Karpas-422 (cell line): ENCODE measurements around the gene COA1. TPM values are rescaled to one million over a fixed set of nuclear protein-coding genes. Genes with fewer than 3 reads are reported as not detected.

Experiments
- DNase-seq: peaks from one replicate; pipeline ENCODE4 v3.0.0-alpha.2; 2015
- H2AFZ ChIP-seq: fragments of 200-600 bp; sonication (generic); 2 replicates; pipeline ENCODE4 v1.6.1; 2014; ENCODE audit warnings: antibody characterized with exemption, low read length, mixed read lengths
- H3K27ac ChIP-seq: fragments of 200-600 bp; sonication (generic); 2 replicates; pipeline ENCODE4 v1.5.1; 2014; ENCODE audit warnings: mild to moderate bottlenecking, low read length, moderate library complexity
- H3K27me3 ChIP-seq: fragments of 200-600 bp; sonication (generic); 2 replicates; pipeline ENCODE4 v1.6.1; 2014; ENCODE audit warnings: low read length, mixed read lengths
- H3K36me3 ChIP-seq: fragments of 200-600 bp; sonication (generic); 2 replicates; pipeline ENCODE4 v1.6.1; 2014; ENCODE audit warnings: low read length, mixed read lengths; ENCODE audit not compliant: insufficient read depth
- H3K4me1 ChIP-seq: fragments of 200-600 bp; sonication (generic); 2 replicates; pipeline ENCODE4 v1.6.1; 2014; ENCODE audit warnings: mild to moderate bottlenecking, low read length, mixed read lengths
- H3K4me2 ChIP-seq: fragments of 200-600 bp; sonication (generic); 2 replicates; pipeline ENCODE4 v1.6.1; 2014; ENCODE audit warnings: low read length, low read depth, mild to moderate bottlenecking; ENCODE audit not compliant: poor library complexity, severe bottlenecking
- H3K4me3 ChIP-seq: fragments of 200-600 bp; sonication (generic); 2 replicates; pipeline ENCODE4 v1.5.1; 2014; ENCODE audit warnings: mild to moderate bottlenecking, antibody characterized with exemption, low read length, mixed read lengths
- H3K79me2 ChIP-seq: fragments of 200-600 bp; sonication (generic); 2 replicates; pipeline ENCODE4 v1.6.1; 2014; ENCODE audit warnings: mild to moderate bottlenecking, low read length, mixed read lengths
- H3K9ac ChIP-seq: fragments of 200-600 bp; sonication (generic); 2 replicates; pipeline ENCODE4 v1.6.0; 2014; ENCODE audit warnings: low read length
- H3K9me2 ChIP-seq: fragments of 200-600 bp; sonication (generic), shearing (Covaris generic); replicated peaks from 2 replicates; pipeline ENCODE4 v1.6.0; 2014; ENCODE audit warnings: mild to moderate bottlenecking, low read length, moderate library complexity; ENCODE audit not compliant: insufficient read depth
- H3K9me3 ChIP-seq: fragments of 300-700, 200-600 bp; sonication (generic); 2 replicates; pipeline ENCODE4 v1.6.1; 2014; ENCODE audit warnings: low read length, mixed read lengths
- H4K20me1 ChIP-seq: fragments of 200-600 bp; sonication (generic); 2 replicates; pipeline ENCODE4 v1.6.1; 2014; ENCODE audit warnings: mild to moderate bottlenecking, antibody characterized with exemption, low read length, low read depth; ENCODE audit not compliant: insufficient read depth
- total RNA-seq: library from RNA; depleted of rRNA; stranded (reverse); fragments of >200 nt; shearing (Covaris generic); gene quantifications from 2 replicates; pipeline ENCODE4 v1.2.3, GENCODE V29; 2014; ENCODE audit warnings: low replicate concordance

COA1 gene
- total RNA-seq, 1 experiment from 2014 or later, result 60.2 TPM

- Histone ChIP-seq H3K4me1 (no peaks in the 10 kb centered on the region), H3K9ac (no peak overlapping the region), H4K20me1 (no peaks in the 10 kb centered on the region), H3K9me2 (no peaks in the 10 kb centered on the region), H3K9me3 (no peaks in the 10 kb centered on the region), H3K4me3 (no peak overlapping the region), H3K27me3 (no peaks in the 10 kb centered on the region), H3K4me2 (no peak overlapping the region), H3K79me2 (no peaks in the 10 kb centered on the region), H3K36me3 (peaks cover 44% of the 10 kb centered on the region; the same call in 1 of the 2 replicates), H2AFZ (no peak overlapping the region), H3K27ac (no peak overlapping the region)
- DNase-seq, result no peak
Measured at GRCh38 chr7:43639858-43640491, 89.3 kb downstream of the COA1 start.

GRCh38 chr7:43637114-43637806 lies 92.1 kb downstream of the COA1 start:
- H3K4me1 ChIP-seq, result no peaks in the 10 kb centered on the region
- H3K36me3 ChIP-seq, result peaks cover 51% of the 10 kb centered on the region; the same call in 1 of the 2 replicates
- no peaks in the 10 kb centered on the region for H3K27me3 ChIP-seq
- H3K4me3 ChIP-seq, result no peak overlapping the region
- no peak for DNase-seq
- H2AFZ ChIP-seq, result no peak overlapping the region
- H3K9me2 ChIP-seq, result no peaks in the 10 kb centered on the region
- H3K9me3 ChIP-seq, result no peaks in the 10 kb centered on the region
- H3K9ac ChIP-seq, result no peak overlapping the region
- H3K79me2 ChIP-seq, result no peaks in the 10 kb centered on the region
- H3K27ac ChIP-seq, result no peak overlapping the region
- H4K20me1 ChIP-seq, result no peaks in the 10 kb centered on the region
- H3K4me2 ChIP-seq, result no peak overlapping the region

GRCh38 chr7:43636093-43636492 lies 93.2 kb downstream of the COA1 start:
- Histone ChIP-seq H3K4me3 (no peak overlapping the region), H3K36me3 (peaks cover 51% of the 10 kb centered on the region; the same call in 1 of the 2 replicates), H2AFZ (no peak overlapping the region), H3K27me3 (no peaks in the 10 kb centered on the region), H4K20me1 (no peaks in the 10 kb centered on the region), H3K9ac (no peak overlapping the region), H3K9me3 (no peaks in the 10 kb centered on the region), H3K9me2 (no peaks in the 10 kb centered on the region), H3K4me1 (no peaks in the 10 kb centered on the region), H3K79me2 (no peaks in the 10 kb centered on the region), H3K4me2 (no peak overlapping the region), H3K27ac (no peak overlapping the region)
- no peak for DNase-seq

- H3K36me3 ChIP-seq, result peaks cover 38% of the 10 kb centered on the region; the same call in 1 of the 2 replicates
Measured at GRCh38 chr7:43634384-43634783, 94.9 kb downstream of the COA1 start.

GRCh38 chr7:43632746-43633145 lies 96.6 kb downstream of the COA1 start:
- no peak overlapping the region for H3K27ac ChIP-seq
- H3K4me3 ChIP-seq, result no peak overlapping the region
- H3K79me2 ChIP-seq, result no peaks in the 10 kb centered on the region
- no peaks in the 10 kb centered on the region for H4K20me1 ChIP-seq
- no peak overlapping the region for H2AFZ ChIP-seq
- no peak overlapping the region for H3K9ac ChIP-seq
- no peaks in the 10 kb centered on the region for H3K9me3 ChIP-seq
- H3K4me2 ChIP-seq, result no peak overlapping the region
- H3K9me2 ChIP-seq, result no peaks in the 10 kb centered on the region
- no peaks in the 10 kb centered on the region for H3K27me3 ChIP-seq
- no peak for DNase-seq
- no peaks in the 10 kb centered on the region for H3K4me1 ChIP-seq
- peaks cover 28% of the 10 kb centered on the region; the same call in 1 of the 2 replicates for H3K36me3 ChIP-seq

More at GRCh38 chr7:43634384-43634783, 94.9 kb downstream of the COA1 start:
- Histone ChIP-seq H3K27ac (no peak overlapping the region), H2AFZ (no peak overlapping the region), H3K4me1 (no peaks in the 10 kb centered on the region), H3K9me2 (no peaks in the 10 kb centered on the region), H3K9me3 (no peaks in the 10 kb centered on the region), H3K4me3 (no peak overlapping the region), H3K4me2 (no peak overlapping the region), H3K27me3 (no peaks in the 10 kb centered on the region), H3K79me2 (no peaks in the 10 kb centered on the region), H4K20me1 (no peaks in the 10 kb centered on the region), H3K9ac (no peak overlapping the region)
- DNase-seq, result no peak

GRCh38 chr7:43631559-43631958 lies 97.8 kb downstream of the COA1 start:
- H3K4me1 ChIP-seq, result peaks cover 4% of the 10 kb centered on the region; the same call in 1 of the 2 replicates
- DNase-seq, result no peak

GRCh38 chr7:43630482-43630881 lies 98.8 kb downstream of the COA1 start:
- no peaks in the 10 kb centered on the region for H3K79me2 ChIP-seq
- no peaks in the 10 kb centered on the region for H3K9me2 ChIP-seq
- H3K4me1 ChIP-seq, result peaks cover 15% of the 10 kb centered on the region
- peaks cover 8% of the 10 kb centered on the region; the same call in 1 of the 2 replicates for H3K36me3 ChIP-seq
- no peaks in the 10 kb centered on the region for H3K9me3 ChIP-seq
- no peak for DNase-seq
- H4K20me1 ChIP-seq, result no peaks in the 10 kb centered on the region
- no peaks in the 10 kb centered on the region for H3K27me3 ChIP-seq
- no peak overlapping the region for H3K4me3 ChIP-seq
- H3K27ac ChIP-seq, result no peak overlapping the region
- H3K4me2 ChIP-seq, result no peak overlapping the region
- no peak overlapping the region for H3K9ac ChIP-seq
- no peak overlapping the region for H2AFZ ChIP-seq

More at GRCh38 chr7:43631559-43631958, 97.8 kb downstream of the COA1 start:
- Histone ChIP-seq H3K4me3 (no peak overlapping the region), H3K9me2 (no peaks in the 10 kb centered on the region), H3K9me3 (no peaks in the 10 kb centered on the region), H2AFZ (no peak overlapping the region), H3K4me2 (no peak overlapping the region), H3K27me3 (no peaks in the 10 kb centered on the region), H3K79me2 (no peaks in the 10 kb centered on the region), H3K27ac (no peak overlapping the region), H3K36me3 (peaks cover 19% of the 10 kb centered on the region; the same call in 1 of the 2 replicates), H4K20me1 (no peaks in the 10 kb centered on the region), H3K9ac (no peak overlapping the region)

GRCh38 chr7:43629857-43630256 lies 99.5 kb downstream of the COA1 start:
- no peak overlapping the region for H2AFZ ChIP-seq
- H3K9ac ChIP-seq, result no peak overlapping the region
- H3K4me1 ChIP-seq, result peaks cover 21% of the 10 kb centered on the region
- no peaks in the 10 kb centered on the region for H3K9me3 ChIP-seq
- H3K79me2 ChIP-seq, result no peaks in the 10 kb centered on the region
- H4K20me1 ChIP-seq, result no peaks in the 10 kb centered on the region
- no peaks in the 10 kb centered on the region for H3K27me3 ChIP-seq
- H3K36me3 ChIP-seq, result peaks cover 6% of the 10 kb centered on the region; the same call in 1 of the 2 replicates
- no peaks in the 10 kb centered on the region for H3K9me2 ChIP-seq
- no peak for DNase-seq
- no peak overlapping the region for H3K4me2 ChIP-seq
- no peak overlapping the region for H3K27ac ChIP-seq
- H3K4me3 ChIP-seq, result no peak overlapping the region
